ENCODE results near the gene ESPN. TPM values are rescaled to one million over a fixed set of nuclear protein-coding genes. Genes with fewer than 3 reads are reported as not detected.

Gene ESPN
- total RNA-seq, 4 donors from 2014 or later, result 14.5 to 22.2 (median 18.6) TPM

DNA sequence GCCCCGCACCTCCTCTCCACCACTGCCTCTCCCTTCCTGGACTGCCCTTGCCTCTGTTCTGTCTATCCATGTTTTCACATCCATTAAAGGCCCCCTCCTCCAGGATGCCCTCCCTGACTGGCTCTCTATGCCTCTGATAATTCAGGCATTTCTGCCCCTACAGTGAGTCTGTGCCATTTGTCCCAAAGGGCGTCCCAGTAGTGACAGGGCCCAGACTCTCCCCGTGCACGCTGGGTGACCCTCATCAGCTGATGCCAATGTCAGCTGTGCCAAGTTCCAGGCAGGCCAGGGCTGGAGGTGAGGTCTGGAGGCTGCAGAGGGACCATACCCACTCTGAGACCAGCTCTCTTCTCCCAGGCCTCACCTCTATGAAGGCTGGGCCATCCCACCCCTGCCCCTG, 70.1 kb downstream of the ESPN start:
- 69 to 87% methylated on average over 1 to 3 of the region's 4 CpGs for WGBS, 2 donors
- no peak overlapping the region for H3K27ac ChIP-seq
- intact Hi-C loops (cut with DNase I), result no loop called here
- no peaks in the 10 kb centered on the region for H3K36me3 ChIP-seq
- H3K27me3 ChIP-seq, result peaks cover 0 to 26% (median 0%) of the 10 kb centered on the region in 4 donors
- H3K9me3 ChIP-seq, result no peaks in the 10 kb centered on the region
- H3K4me3 ChIP-seq, result no peak overlapping the region
- no peak for DNase-seq
- peaks cover 37 to 82% (median 46%) of the 10 kb centered on the region in 3 donors for H3K4me1 ChIP-seq
- TF ChIP-seq, protein P1, sequence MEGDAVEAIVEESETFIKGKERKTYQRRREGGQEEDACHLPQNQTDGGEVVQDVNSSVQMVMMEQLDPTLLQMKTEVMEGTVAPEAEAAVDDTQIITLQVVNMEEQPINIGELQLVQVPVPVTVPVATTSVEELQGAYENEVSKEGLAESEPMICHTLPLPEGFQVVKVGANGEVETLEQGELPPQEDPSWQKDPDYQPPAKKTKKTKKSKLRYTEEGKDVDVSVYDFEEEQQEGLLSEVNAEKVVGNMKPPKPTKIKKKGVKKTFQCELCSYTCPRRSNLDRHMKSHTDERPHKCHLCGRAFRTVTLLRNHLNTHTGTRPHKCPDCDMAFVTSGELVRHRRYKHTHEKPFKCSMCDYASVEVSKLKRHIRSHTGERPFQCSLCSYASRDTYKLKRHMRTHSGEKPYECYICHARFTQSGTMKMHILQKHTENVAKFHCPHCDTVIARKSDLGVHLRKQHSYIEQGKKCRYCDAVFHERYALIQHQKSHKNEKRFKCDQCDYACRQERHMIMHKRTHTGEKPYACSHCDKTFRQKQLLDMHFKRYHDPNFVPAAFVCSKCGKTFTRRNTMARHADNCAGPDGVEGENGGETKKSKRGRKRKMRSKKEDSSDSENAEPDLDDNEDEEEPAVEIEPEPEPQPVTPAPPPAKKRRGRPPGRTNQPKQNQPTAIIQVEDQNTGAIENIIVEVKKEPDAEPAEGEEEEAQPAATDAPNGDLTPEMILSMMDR (IDR thresholded peaks at IDR 0.05), result no peak
- TF ChIP-seq POLR2A (IDR thresholded peaks at IDR 0.05), result no peak

DNA sequence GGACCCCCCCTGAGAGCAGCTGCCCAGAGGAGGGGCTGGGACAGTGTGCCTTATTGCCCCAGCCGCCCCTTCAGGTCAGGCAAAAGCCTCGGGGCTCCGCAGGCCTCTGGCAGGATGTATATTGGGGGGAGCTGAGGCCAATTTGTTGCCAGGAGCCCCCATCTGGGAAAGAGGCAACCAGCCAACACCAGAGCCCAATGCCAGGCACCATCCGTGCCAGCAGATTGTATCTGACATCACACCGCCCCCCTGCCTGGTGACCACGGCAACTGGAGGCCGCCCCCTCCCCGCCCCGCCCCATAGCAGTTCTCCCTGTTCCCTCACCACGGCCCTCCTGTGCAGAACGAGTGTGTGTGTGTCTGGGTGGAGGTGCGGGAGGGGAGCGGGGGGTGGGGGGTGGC, 70.5 kb downstream of the ESPN start:
- 100% methylated on average over 1 of the region's 13 CpGs; no CpG with 5 or more reads in 1 of the 2 donors for WGBS, 2 donors
- intact Hi-C loops (cut with DNase I), result no loop called here
- TF ChIP-seq POLR2A (IDR thresholded peaks at IDR 0.05), result no peak
- TF ChIP-seq, protein P1 (IDR thresholded peaks at IDR 0.05), result no peak
- Histone ChIP-seq H3K27ac (no peak overlapping the region), H3K27me3 (peaks cover 0 to 22% (median 0%) of the 10 kb centered on the region in 4 donors), H3K4me3 (no peak overlapping the region), H3K9me3 (no peaks in the 10 kb centered on the region), H3K36me3 (no peaks in the 10 kb centered on the region), H3K4me1 (peaks cover 37 to 78% (median 45%) of the 10 kb centered on the region in 3 donors)
- DNase-seq, result no peak

DNA sequence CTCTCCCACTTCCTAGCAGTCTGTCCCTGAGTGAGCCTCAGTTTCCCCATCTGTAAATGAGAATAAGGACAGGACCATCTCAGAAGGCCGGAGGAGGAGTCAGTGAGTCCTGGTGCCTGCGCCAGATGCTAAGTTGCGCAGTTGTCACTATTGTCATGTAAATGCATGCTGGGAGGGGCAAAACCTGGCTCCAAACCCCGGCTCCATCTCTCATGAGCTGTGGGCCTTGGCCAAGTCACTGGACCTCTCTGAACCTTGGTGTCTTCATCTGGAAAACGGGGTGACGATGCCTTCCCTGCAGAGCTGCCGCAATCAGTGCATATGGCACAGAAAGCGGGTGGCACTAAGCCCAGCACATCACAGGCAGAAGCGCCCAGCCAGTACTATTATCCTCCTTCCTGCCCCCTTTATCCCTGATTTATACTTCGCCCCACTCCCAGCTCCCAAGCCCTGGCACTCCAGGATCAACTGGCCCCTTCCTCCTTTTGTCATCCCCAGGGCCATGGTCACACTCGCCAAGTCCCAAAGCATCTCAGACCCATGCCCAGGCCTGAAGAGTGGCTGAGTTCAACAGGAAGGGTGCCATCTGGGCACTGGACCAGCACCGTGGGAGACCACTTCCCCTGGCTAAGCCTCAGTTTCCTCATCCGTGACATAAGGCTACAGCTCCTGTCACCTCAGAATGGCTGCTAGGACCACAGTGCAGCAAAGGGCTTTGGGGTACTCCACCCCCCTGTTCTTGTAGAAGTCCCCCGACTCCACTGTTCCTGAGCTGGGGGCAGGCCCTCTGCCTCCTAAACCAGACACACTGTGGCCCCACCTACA, 71.2 kb downstream of the ESPN start:
- TF ChIP-seq, protein P1 (IDR thresholded peaks at IDR 0.05), result no peak
- no peak for TF ChIP-seq POLR2A (IDR thresholded peaks at IDR 0.05)
- intact Hi-C loops (cut with DNase I), result no loop called here
- no peaks in the 10 kb centered on the region for H3K9me3 ChIP-seq
- no peaks in the 10 kb centered on the region for H3K36me3 ChIP-seq
- WGBS, 2 donors, result 47 to 70% methylated on average over 6 of the region's 14 CpGs
- no peak for DNase-seq
- H3K4me1 ChIP-seq, result peaks cover 35 to 73% (median 38%) of the 10 kb centered on the region in 3 donors
- peak overlapping the region in 1 of 4 donors; percentile 71 for H3K27ac ChIP-seq
- H3K4me3 ChIP-seq, result peak overlapping the region; percentile 51 to 84 (median 61)
- peaks cover 0 to 15% (median 0%) of the 10 kb centered on the region in 4 donors for H3K27me3 ChIP-seq

DNA sequence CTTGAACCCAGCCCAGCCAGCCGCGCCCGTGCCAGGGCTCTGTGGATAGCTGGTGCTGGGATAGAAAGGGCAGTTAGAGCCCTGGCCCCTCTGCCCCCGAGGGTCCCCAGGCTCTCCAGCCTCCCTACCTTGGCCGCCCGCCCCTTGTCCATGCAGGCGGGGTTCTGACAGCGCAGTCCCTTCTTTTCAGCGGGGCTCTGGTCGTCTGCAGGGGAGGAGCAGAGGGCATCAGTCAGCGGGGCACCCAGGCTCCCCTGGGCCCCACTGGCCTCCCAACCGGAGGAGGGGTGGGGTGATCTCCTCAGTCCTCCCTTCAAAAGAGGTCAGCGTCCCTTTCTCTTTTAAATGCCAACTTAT, 71.8 kb downstream of the ESPN start:
- Histone ChIP-seq H3K4me1 (peaks cover 31 to 73% (median 32%) of the 10 kb centered on the region in 3 donors), H3K4me3 (peak overlapping the region; percentile 51 to 84 (median 61)), H3K36me3 (no peaks in the 10 kb centered on the region), H3K27ac (peak overlapping the region in 2 of 4 donors; percentile 66 to 71), H3K9me3 (no peaks in the 10 kb centered on the region), H3K27me3 (peaks cover 0 to 14% (median 0%) of the 10 kb centered on the region in 4 donors)
- intact Hi-C loops (cut with DNase I), result no loop called here
- no peak for TF ChIP-seq POLR2A (IDR thresholded peaks at IDR 0.05)
- TF ChIP-seq, protein P1 (IDR thresholded peaks at IDR 0.05), result no peak
- DNase-seq, result no peak
- WGBS, 2 donors, result 0 to 27% methylated on average over 1 to 4 of the region's 13 CpGs

DNA sequence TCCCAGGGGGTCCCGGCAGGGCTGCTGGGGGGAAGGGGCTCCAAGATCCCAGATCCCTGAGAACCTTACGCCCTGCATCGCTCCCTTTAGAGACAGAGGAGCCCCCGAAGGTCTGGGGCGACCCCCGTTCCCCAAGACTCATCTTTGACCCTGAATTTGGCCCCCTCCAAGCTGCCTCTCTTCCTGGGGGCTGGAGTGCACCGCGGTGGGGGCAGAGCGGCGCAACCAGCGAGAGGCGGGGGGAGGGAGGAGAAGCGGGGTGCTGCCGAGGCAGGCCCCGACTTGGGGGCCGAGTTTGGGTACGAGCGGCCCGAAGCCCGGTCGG, 72.3 kb downstream of the ESPN start:
- Histone ChIP-seq H3K27me3 (peaks cover 0 to 14% (median 0%) of the 10 kb centered on the region in 4 donors), H3K27ac (peak overlapping the region; percentile 10 to 71 (median 56)), H3K36me3 (no peaks in the 10 kb centered on the region), H3K4me1 (peaks cover 27 to 73% (median 30%) of the 10 kb centered on the region in 3 donors), H3K4me3 (peak overlapping the region; percentile 51 to 84 (median 61)), H3K9me3 (no peaks in the 10 kb centered on the region)
- DNase-seq, result no peak
- 15% methylated on average over 4 of the region's 21 CpGs; no CpG with 5 or more reads in 1 of the 2 donors for WGBS, 2 donors
- intact Hi-C loops (cut with DNase I), result no loop called here
- TF ChIP-seq POLR2A (IDR thresholded peaks at IDR 0.05), result no peak
- TF ChIP-seq, protein P1 (IDR thresholded peaks at IDR 0.05), result no peak

Data from esophagus squamous epithelium (tissue), 5 donors.